HG02943 (cell line): ENCODE data around the gene NR1I3.
A peak's percentile ranks its signal among the peaks of the same experiment; 100 is the strongest.
"Not testable (repeated sequence)": the region's sequence is repeated elsewhere in the genome, so short reads cannot be mapped to it uniquely, and the experiment has no call there.

Source experiments
- ATAC-seq: cut with Tn5 transposase; IDR thresholded peaks from one replicate; pipeline ENCODE4 v1.9.1; 2021; ENCODE audit warnings: mild to moderate bottlenecking, low read depth, moderate library complexity; ENCODE audit not compliant: unreplicated experiment

Gene NR1I3

DNA sequence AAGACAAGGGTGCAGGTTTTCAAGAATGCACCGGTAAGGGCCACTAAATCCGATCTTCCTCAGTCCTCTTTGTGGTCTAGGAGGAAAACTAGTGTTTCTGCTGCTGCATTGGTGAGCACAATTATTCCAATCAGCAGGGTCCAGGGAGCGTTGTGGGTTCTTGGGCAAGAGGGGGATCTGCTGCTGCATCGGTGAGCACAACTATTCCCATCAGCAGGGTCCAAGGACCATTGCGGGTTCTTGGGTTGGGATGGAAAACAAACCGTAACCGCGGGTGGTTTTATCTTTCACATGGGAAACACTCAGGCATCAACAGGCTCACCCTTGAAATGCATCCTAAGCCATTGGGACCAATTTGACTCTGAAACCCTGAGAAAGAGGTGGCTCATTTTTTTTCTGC, 13.6 kb upstream of the NR1I3 start:
- ATAC-seq = no peak

DNA sequence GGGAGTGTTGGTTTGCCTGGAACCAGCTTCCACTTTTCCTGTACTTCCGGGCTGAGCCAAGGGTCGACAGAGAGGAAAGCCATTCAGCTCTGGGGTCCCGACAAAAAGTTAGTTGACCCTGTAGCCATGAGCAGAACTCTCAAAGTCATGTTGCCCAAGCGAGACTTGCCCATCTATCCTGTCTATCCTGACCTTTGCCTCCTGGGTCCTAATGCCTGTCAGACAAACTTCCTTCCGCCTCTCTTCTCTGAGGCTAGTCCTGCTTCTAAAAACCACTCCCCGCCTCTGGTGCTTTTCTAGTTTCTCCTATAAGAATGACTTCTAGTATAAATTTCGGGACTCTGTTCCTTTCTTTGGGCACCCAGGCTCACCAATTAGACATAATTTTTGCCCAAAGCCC, 12.8 kb upstream of the NR1I3 start:
- no peak for ATAC-seq

GRCh38 chr1:161250100-161250499, 12.1 kb upstream of the NR1I3 start:
- not testable (repeated sequence) for ATAC-seq

GRCh38 chr1:161244888-161245287, 6.9 kb upstream of the NR1I3 start:
- no peak for ATAC-seq

GRCh38 chr1:161242313-161242712, 4.3 kb upstream of the NR1I3 start:
- no peak for ATAC-seq

GRCh38 chr1:161241682-161242081, 3.7 kb upstream of the NR1I3 start:
- no peak for ATAC-seq

- ATAC-seq = no peak
Measured at GRCh38 chr1:161235957-161236775, 1.8 kb downstream of the NR1I3 start.

- ATAC-seq = no peak
Measured at GRCh38 chr1:161233102-161233501, 4.9 kb downstream of the NR1I3 start.

- ATAC-seq = no peak
Measured at GRCh38 chr1:161230762-161231161, 7.2 kb downstream of the NR1I3 start.

GRCh38 chr1:161229896-161230295, 8.1 kb downstream of the NR1I3 start:
- ATAC-seq = no peak

DNA sequence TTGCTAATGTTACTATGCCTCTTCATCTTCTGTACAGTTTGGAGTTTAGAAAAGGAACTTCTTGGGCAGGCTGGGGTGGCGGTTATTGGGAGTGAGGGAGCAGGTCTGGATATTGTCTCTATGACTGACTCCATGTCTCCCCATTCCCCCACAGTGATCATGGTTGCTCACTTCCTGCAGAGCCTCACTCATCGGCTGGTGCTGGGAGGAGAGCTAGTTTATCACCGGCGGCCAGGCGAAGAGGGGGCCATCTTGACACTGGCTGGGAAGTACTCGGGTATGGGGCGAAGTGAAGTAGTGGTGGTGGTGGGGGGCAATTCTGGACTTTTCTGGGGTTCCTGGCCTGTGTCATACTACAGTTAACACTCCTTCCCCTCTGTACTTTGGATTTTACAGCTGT, 10.0 kb downstream of the NR1I3 start:
- no peak for ATAC-seq

GRCh38 chr1:161227196-161227871, 10.7 kb downstream of the NR1I3 start:
- peak; percentile 40 for ATAC-seq

DNA sequence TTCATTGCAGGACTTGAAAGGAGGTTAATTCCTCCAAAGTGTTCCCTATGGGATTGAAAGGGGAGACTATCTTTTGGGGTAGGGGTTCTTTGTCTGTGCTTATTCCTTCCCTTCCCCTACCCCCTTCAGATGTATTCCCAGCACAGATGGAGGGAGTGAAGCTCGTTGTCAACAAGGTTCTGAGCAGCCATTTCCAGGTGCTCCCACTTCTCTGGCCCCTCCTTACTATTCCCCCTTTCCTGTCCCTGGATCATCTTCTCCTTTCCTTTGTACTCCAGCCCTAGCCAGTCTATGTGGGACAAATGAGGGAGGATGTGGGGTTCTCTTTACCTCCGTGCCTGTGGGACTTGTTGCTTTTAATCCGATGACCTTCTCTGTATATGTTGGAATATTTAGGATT, 11.2 kb downstream of the NR1I3 start:
- ATAC-seq = no peak

GRCh38 chr1:161226320-161226711, 11.7 kb downstream of the NR1I3 start:
- ATAC-seq = no peak

GRCh38 chr1:161225534-161226319, 12.3 kb downstream of the NR1I3 start, which contains the start of gene TOMM40L:
TSS of gene TOMM40L (plus strand) at chr1:161226060. CDS start at chr1:161226490, 430 bp downstream.
- peak; percentile 93 for ATAC-seq

GRCh38 chr1:161225178-161225533, 12.8 kb downstream of the NR1I3 start:
- ATAC-seq = no peak

- ATAC-seq = not testable (repeated sequence)
Measured at GRCh38 chr1:161224695-161225087, 13.3 kb downstream of the NR1I3 start.

DNA sequence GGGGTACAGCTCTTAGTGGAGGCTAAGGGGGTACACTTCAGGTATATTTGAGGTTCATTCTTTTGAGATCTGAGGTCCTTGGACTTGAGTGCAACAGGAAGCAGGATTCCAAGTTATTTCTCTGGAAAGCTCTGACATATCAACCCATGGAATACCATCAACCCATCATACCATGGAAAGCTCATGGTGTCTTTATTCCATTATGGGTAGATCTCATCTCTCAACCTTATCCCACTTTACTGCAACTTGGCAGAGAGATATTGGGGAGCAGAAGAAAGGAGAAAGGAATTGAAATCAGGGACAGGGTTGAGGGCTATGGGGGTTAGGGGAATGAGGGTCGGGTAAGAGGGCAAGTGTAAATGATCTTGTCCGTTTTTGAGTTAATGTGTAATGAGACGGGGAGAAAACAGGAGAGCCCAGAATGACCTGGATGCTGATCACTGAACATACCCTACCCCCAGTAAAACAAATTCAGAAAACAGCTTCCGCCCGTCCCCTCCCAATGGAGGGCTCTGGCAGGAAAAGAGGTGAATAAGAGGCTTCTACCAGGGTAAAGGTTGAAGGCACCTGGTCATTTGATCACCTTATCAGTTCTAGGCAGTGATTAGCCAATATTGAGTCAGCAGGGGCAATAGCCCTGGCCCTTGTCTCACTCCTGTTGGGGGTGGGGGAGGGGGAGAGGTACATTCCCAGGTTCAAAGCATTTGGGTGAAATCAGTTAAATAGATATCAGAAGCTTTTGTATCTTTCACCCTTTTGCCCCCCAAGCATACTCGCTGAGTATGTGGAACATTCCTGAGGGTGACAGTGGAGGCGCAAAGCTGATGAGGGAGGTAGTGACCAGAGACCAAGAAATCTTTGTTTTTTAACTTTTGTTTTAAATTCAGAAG, 14.0 kb downstream of the NR1I3 start:
- no peak for ATAC-seq

GRCh38 chr1:161222175-161223019, 15.6 kb downstream of the NR1I3 start:
- no peak for ATAC-seq
